GM19438 (cell line): ENCODE results near the gene PARP12.

Experiments
- ATAC-seq: cut with Tn5 transposase; IDR thresholded peaks from one replicate; pipeline ENCODE4 v1.9.1; 2021; ENCODE audit warnings: low read depth; ENCODE audit not compliant: unreplicated experiment

The PARP12 gene

GRCh38 chr7:140017034-140017433 is 45.7 kb downstream of the PARP12 start:
- no peak for ATAC-seq

- no peak for ATAC-seq
Observed at GRCh38 chr7:140016540-140016939, 46.2 kb downstream of the PARP12 start.

GRCh38 chr7:140015471-140015970 is 47.2 kb downstream of the PARP12 start:
- no peak for ATAC-seq

GRCh38 chr7:140014123-140014522 is 48.6 kb downstream of the PARP12 start:
- no peak for ATAC-seq

GRCh38 chr7:140013676-140014075 is 49.1 kb downstream of the PARP12 start:
- no peak for ATAC-seq

GRCh38 chr7:140010194-140010895 is 52.4 kb downstream of the PARP12 start:
- no peak for ATAC-seq

- ATAC-seq, result no peak
Observed at GRCh38 chr7:140009735-140010134, 53.0 kb downstream of the PARP12 start.

- ATAC-seq, result no peak
Observed at GRCh38 chr7:140008755-140009610, 53.8 kb downstream of the PARP12 start.

GRCh38 chr7:140007051-140007690 is 55.6 kb downstream of the PARP12 start:
- ATAC-seq, result no peak

GRCh38 chr7:140006600-140006999 is 56.2 kb downstream of the PARP12 start:
- ATAC-seq, result no peak

GRCh38 chr7:140005754-140006503 is 56.8 kb downstream of the PARP12 start:
- no peak for ATAC-seq

GRCh38 chr7:140005341-140005740 is 57.4 kb downstream of the PARP12 start:
- ATAC-seq, result no peak

GRCh38 chr7:140004672-140005071 is 58.1 kb downstream of the PARP12 start:
- no peak for ATAC-seq

GRCh38 chr7:140003913-140004382 is 58.8 kb downstream of the PARP12 start:
- ATAC-seq, result no peak

- ATAC-seq, result no peak
Observed at GRCh38 chr7:140000666-140001268, 62.0 kb downstream of the PARP12 start.

- ATAC-seq, result no peak
Observed at GRCh38 chr7:139999516-139999915, 63.2 kb downstream of the PARP12 start.

GRCh38 chr7:139998572-139998971 is 64.2 kb downstream of the PARP12 start:
- ATAC-seq, result no peak

- ATAC-seq, result no peak
Observed at GRCh38 chr7:139995017-139995915, 67.5 kb downstream of the PARP12 start.

- ATAC-seq, result no peak
Observed at GRCh38 chr7:139994356-139994755, 68.4 kb downstream of the PARP12 start.
